Keratinocyte (primary cell): ENCODE results near the gene GLP2R. TPM values are rescaled to one million over a fixed set of nuclear protein-coding genes. Genes with fewer than 3 reads are reported as not detected.

Source experiments
- DNase-seq: peaks from one replicate; pipeline ENCODE4 v3.0.0-alpha.2; 2011; ENCODE audit warnings: low read depth, missing footprints, low spot score
- FAIRE-seq: peaks from 2 replicates; lab custom pipeline; 2011; peaks lifted over from hg19 to GRCh38; lab: Jason Lieb, UNC
- H2AFZ ChIP-seq: 2 replicates; pipeline ENCODE4 v1.6.0; 2012; ENCODE audit warnings: low read length, control low read depth, inconsistent platforms; ENCODE audit not compliant: control insufficient read depth
- H3K27ac ChIP-seq: 2 replicates; pipeline ENCODE4 v1.5.1; 2011; ENCODE audit warnings: low read length; ENCODE audit not compliant: control insufficient read depth, insufficient read depth
- H3K27me3 ChIP-seq: 3 replicates; pipeline ENCODE4 v1.6.0; 2011; ENCODE audit warnings: low read length; ENCODE audit not compliant: control insufficient read depth, insufficient read depth; ENCODE audit errors: extremely low read depth
- H3K36me3 ChIP-seq, 2 experiments: 2 replicates in 1 of 2; 3 replicates in 1 of 2; pipeline ENCODE4 v1.5.1; 2011; ENCODE audit warnings: low read length in 2 of 2, mild to moderate bottlenecking in 1 of 2; ENCODE audit not compliant: control insufficient read depth in 2 of 2, insufficient read depth in 2 of 2; ENCODE audit errors: extremely low read depth in 1 of 2
- H3K4me1 ChIP-seq: 3 replicates; pipeline ENCODE4 v1.5.1; 2011; ENCODE audit warnings: low read length; ENCODE audit not compliant: control insufficient read depth, insufficient read depth; ENCODE audit errors: extremely low read depth
- H3K4me2 ChIP-seq: 3 replicates; pipeline ENCODE4 v1.6.0; 2011; ENCODE audit warnings: low read depth, low read length; ENCODE audit not compliant: control insufficient read depth, insufficient read depth; ENCODE audit errors: extremely low read depth
- H3K4me3 ChIP-seq, 3 experiments: fragments of 200-600 bp in 1 of 3; sonication (generic) in 1 of 3; 2 replicates in 2 of 3; 3 replicates in 1 of 3; pipeline ENCODE4 v1.5.1; 2011 to 2016; ENCODE audit warnings: low read length in 3 of 3, mild to moderate bottlenecking in 3 of 3, control low read depth in 2 of 3, inconsistent platforms in 1 of 3, low read depth in 1 of 3, mixed read lengths in 1 of 3, mixed run types in 1 of 3, moderate library complexity in 1 of 3; ENCODE audit not compliant: control insufficient read depth in 2 of 3, insufficient read depth in 2 of 3; ENCODE audit errors: extremely low read depth in 1 of 3
- H3K79me2 ChIP-seq: 2 replicates; pipeline ENCODE4 v1.6.0; 2012; ENCODE audit warnings: low read length; ENCODE audit not compliant: control insufficient read depth, insufficient read depth
- H3K9ac ChIP-seq: 3 replicates; pipeline ENCODE4 v1.6.0; 2011; ENCODE audit warnings: low read length; ENCODE audit not compliant: control insufficient read depth, insufficient read depth; ENCODE audit errors: extremely low read depth
- H3K9me1 ChIP-seq: 3 replicates; pipeline ENCODE4 v1.6.0; 2011; ENCODE audit warnings: low read length; ENCODE audit not compliant: control insufficient read depth, insufficient read depth; ENCODE audit errors: extremely low read depth
- H3K9me3 ChIP-seq: 2 replicates; pipeline ENCODE4 v1.5.1; 2012; ENCODE audit warnings: low read depth, low read length; ENCODE audit not compliant: control insufficient read depth
- H4K20me1 ChIP-seq: 3 replicates; pipeline ENCODE4 v1.6.0; 2011; ENCODE audit warnings: low read length; ENCODE audit not compliant: control insufficient read depth, insufficient read depth; ENCODE audit errors: extremely low read depth
- CTCF ChIP-seq, 3 experiments: IDR thresholded peaks in 1 of 3; conservative IDR thresholded peaks in 1 of 3; optimal IDR thresholded peaks in 1 of 3; 2 replicates in 2 of 3; 3 replicates in 1 of 3; pipeline versions ENCODE3 to v1.5.1; 2011; ENCODE audit warnings: low read length in 3 of 3, mild to moderate bottlenecking in 3 of 3, moderate library complexity in 2 of 3, control low read depth in 1 of 3, inconsistent platforms in 1 of 3; ENCODE audit not compliant: insufficient read depth in 2 of 3; ENCODE audit errors: extremely low read depth in 1 of 3
- EZH2 ChIP-seq: IDR thresholded peaks from one replicate; pipeline ENCODE4 v1.6.1; 2012; ENCODE audit warnings: inconsistent platforms, mild to moderate bottlenecking, low read length, moderate library complexity
- dilution Hi-C: fragments of 300-500 bp; cut with MboI; formaldehyde crosslinking; loops from one replicate; pipeline ENCODE4 v1.7.0; 2020; ENCODE audit warnings: low sequenced_read_pairs; ENCODE audit not compliant: extremely low pct_ligation_motif_present
- polyA plus RNA-seq, 5 experiments: library from polyadenylated mRNA; depleted of rRNA in 3 of 5; stranded (reverse) in 3 of 5; stranded (forward) in 1 of 5; unstranded in 1 of 5; fragments of >200 nt; gene quantifications; 1 replicate in 1 of 5; 2 replicates in 3 of 5; 3 replicates in 1 of 5; pipeline versions ENCODE4 v1.2.1 to v1.2.3, GENCODE V29; 2011 to 2012; ENCODE audit warnings: missing spikeins in 2 of 5, low read depth in 1 of 5, low replicate concordance in 1 of 5

Gene GLP2R
- polyA plus RNA-seq, 1 donor (not counting 4 experiments of a cell fraction or from before 2014, with no cell fraction given): not detected

GRCh38 chr17:9928601-9929333, 103.0 kb downstream of the GLP2R start:
- Histone ChIP-seq H2AFZ (no peak overlapping the region), H3K27me3 (no peaks in the 10 kb centered on the region), H3K4me1 (no peaks in the 10 kb centered on the region), H3K36me3 (no peaks in the 10 kb centered on the region), H3K27ac (no peak overlapping the region), H3K9me1 (no peaks in the 10 kb centered on the region), H3K9me3 (no peaks in the 10 kb centered on the region), H3K4me2 (no peak overlapping the region), H3K9ac (no peak overlapping the region), H4K20me1 (no peaks in the 10 kb centered on the region), H3K4me3 (no peak overlapping the region), H3K79me2 (no peaks in the 10 kb centered on the region)
- dilution Hi-C loops: no loop called here
- FAIRE-seq: no peak
- DNase-seq: no peak
- peak; percentile 22 to 41 (median 26) for TF ChIP-seq CTCF (optimal IDR thresholded peaks at IDR 0.05 in 1 of 3, IDR thresholded peaks at IDR 0.05 in 1 of 3, conservative IDR thresholded peaks at IDR 0.05 in 1 of 3; ENCODE audit: extremely low read depth in 1 of 3, insufficient read depth in 2 of 3, low read length in 3 of 3)
- TF ChIP-seq EZH2: no peak

GRCh38 chr17:9929871-9930270, 104.1 kb downstream of the GLP2R start:
- H3K4me1 ChIP-seq: no peaks in the 10 kb centered on the region
- TF ChIP-seq EZH2 (no peak), CTCF (optimal IDR thresholded peaks at IDR 0.05 in 1 of 3, IDR thresholded peaks at IDR 0.05 in 1 of 3, conservative IDR thresholded peaks at IDR 0.05 in 1 of 3; ENCODE audit: extremely low read depth in 1 of 3, insufficient read depth in 2 of 3, low read length in 3 of 3) (no peak)
- FAIRE-seq (no peak), DNase-seq (no peak)
- no peak overlapping the region for H3K27ac ChIP-seq
- no peaks in the 10 kb centered on the region for H3K27me3 ChIP-seq
- no peak overlapping the region for H2AFZ ChIP-seq
- no peak overlapping the region for H3K9ac ChIP-seq
- H3K9me3 ChIP-seq: no peaks in the 10 kb centered on the region
- dilution Hi-C loops: no loop called here
- no peak overlapping the region for H3K4me3 ChIP-seq
- no peaks in the 10 kb centered on the region for H3K79me2 ChIP-seq
- no peaks in the 10 kb centered on the region for H4K20me1 ChIP-seq
- H3K36me3 ChIP-seq: no peaks in the 10 kb centered on the region
- no peaks in the 10 kb centered on the region for H3K9me1 ChIP-seq
- H3K4me2 ChIP-seq: no peak overlapping the region
